ENCODE results near the gene GTPBP3. TPM values are rescaled to one million over a fixed set of nuclear protein-coding genes. Genes with fewer than 3 reads are reported as not detected.
"Not testable (repeated sequence)": the region's sequence is repeated elsewhere in the genome, so short reads cannot be mapped to it uniquely, and the experiment has no call there.

The GTPBP3 gene, protein sequence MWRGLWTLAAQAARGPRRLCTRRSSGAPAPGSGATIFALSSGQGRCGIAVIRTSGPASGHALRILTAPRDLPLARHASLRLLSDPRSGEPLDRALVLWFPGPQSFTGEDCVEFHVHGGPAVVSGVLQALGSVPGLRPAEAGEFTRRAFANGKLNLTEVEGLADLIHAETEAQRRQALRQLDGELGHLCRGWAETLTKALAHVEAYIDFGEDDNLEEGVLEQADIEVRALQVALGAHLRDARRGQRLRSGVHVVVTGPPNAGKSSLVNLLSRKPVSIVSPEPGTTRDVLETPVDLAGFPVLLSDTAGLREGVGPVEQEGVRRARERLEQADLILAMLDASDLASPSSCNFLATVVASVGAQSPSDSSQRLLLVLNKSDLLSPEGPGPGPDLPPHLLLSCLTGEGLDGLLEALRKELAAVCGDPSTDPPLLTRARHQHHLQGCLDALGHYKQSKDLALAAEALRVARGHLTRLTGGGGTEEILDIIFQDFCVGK
- total RNA-seq (10 to 100 TPM; 51.4 to 55.6 TPM), polyA plus RNA-seq (10 to 100 TPM in 2 of 3 donors, 1 to 10 TPM in 1; 6.6 to 13.6 (median 10.3) TPM), total RNA-seq (9.3 to 45.7 (median 26.1) reads per million in 6 experiments)

DNA sequence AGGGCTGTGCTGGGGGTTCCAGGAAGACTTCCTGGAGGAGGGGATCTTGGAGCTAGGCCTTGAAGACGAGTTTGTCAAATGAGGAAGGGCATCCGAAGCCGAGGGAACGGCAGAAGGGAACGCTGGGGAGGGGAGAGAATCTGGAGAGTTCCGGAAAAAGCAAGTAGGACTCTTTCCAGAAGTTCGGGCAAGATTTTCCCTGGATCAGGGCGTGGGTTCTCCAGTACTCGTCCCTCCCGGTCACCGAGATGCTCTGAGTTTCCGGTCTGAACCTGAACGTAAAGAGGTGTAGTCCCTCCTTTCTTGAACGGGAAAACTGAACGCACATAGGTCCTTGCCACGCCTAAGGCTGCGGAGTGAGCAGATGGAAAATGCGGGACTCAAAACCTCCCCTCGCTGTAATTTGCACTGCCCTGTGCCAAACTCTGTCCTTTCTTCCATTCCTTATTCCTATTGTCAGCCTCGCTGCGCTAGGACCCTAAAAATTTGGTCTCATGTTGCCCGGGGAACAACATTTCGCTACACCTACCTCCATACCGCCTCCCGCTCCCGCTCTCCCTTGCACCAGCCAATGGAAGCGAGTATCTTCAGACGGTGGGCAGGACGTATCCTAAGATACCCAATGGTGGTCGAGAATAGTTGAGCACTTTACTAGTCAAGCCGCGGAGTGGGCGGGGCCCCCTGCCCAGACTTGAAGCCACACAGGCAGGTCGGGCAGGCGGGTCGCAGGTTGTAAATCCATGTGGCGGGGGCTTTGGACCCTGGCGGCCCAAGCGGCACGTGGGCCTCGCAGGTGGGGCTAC, at the start of gene GTPBP3:
GTPBP3 (plus strand) TSS at position 682 of the 803 bp plus-strand sequence; CDS start at position 741, 59 bp downstream.
- peak; percentile 91 to 92 for ATAC-seq
- Mint-ChIP-seq H3K36me3 (peaks cover 0 to 6% (median 0%) of the 10 kb centered on the region in 3 donors), H3K27me3 (no peaks in the 10 kb centered on the region), H3K9me3 (no peaks in the 10 kb centered on the region), H3K4me1 (peaks cover 8 to 56% (median 43%) of the 10 kb centered on the region in 4 donors), H3K4me3 (peak within 1 kb of the TSS; percentile 88 to 96 (median 92)), H3K27ac (peak within 1 kb of the TSS; percentile 74 to 97 (median 94))
- POLR2A ChIA-PET: interaction anchor here (0.7 to 1.0 kb wide), 2 partner anchors 55 to 837 kb away, joined by 4 to 5 read pairs; no protein-coding TSS in a partner anchor
- DNase-seq: peak; percentile 89 to 99 (median 94)

DNA sequence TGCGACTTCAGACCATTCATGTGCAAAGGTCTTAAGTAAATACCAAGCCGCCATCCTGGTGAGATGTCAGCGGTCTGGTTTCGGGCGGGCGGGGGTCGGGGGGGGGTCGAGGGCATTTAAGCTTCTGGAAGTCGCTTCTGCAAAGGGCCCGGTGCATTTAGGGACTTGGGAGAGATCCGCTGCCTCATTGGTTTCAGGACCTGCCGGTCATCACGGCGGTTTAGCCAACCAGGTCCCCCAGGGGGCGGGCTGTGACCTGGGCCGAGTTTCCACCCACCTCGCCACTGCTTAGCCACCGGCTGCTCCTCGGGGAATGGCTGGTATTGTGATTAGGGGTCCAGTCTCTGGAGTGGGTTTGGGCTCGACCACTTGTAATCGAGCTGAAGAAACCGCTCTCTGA, 47.9 kb upstream of the GTPBP3 start:
- POLR2A ChIA-PET: interaction anchor here (0.6 to 0.7 kb wide), 2 partner anchors 31 to 223 kb away, joined by 3 read pairs; no protein-coding TSS in a partner anchor
- Mint-ChIP-seq H3K4me3 (no peak overlapping the region), H3K27me3 (peaks cover 0 to 2% (median 1%) of the 10 kb centered on the region in 5 donors), H3K27ac (no peak overlapping the region), H3K4me1 (peaks cover 0 to 9% (median 5%) of the 10 kb centered on the region in 4 donors), H3K36me3 (no peaks in the 10 kb centered on the region), H3K9me3 (no peaks in the 10 kb centered on the region)
- DNase-seq: peak in 3 of 10 donors; percentile 17 to 54 (median 31)
- no peak for ATAC-seq

DNA sequence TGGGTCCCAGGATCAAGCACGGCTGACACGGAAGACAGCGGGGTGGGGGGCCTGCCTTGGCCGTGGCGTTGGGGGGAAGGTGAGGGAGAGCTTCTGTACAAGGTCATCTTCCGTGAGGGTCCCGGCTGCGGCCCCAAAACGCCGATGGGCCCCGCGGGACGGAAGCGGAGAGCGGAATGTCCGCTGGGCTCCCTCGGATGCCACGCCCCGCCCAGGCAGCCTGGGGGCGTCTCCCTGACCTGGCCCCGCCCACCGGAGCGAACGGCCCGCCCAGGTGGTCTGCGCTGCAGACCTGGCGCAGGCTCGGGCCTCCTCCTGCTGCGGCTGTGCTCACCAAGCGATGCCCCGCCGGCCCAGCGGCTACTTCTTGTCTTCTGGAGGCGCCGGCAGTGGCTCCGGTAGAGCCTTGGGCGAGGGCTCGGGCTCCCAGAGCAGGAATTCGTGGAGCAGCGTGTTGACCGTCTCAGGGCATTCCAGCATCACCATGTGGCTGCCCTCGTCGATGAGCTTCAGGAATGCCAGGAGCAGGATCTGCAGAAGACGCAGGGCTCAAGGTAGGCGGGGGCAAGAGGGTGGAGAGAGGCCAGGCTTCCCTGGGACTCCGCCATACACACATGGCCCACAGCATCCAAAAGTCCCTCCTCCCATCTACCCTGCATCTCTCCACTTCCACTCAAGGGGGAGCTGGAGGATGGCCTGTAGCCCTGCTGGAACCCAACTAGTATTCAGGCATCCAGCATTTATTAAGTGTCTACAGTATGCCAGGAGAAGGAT, 44.9 kb upstream of the GTPBP3 start:
- H3K4me3 Mint-ChIP-seq: peak overlapping the region; percentile 87 to 94 (median 90)
- H3K27me3 Mint-ChIP-seq: peaks cover 0 to 1% (median under 1%) of the 10 kb centered on the region in 5 donors
- ATAC-seq (peak; percentile 95 to 97), DNase-seq (peak; percentile 69 to 86 (median 79))
- peaks cover 0 to 8% (median 0%) of the 10 kb centered on the region in 3 donors for H3K36me3 Mint-ChIP-seq
- H3K4me1 Mint-ChIP-seq: peaks cover 0 to 13% (median 6%) of the 10 kb centered on the region in 4 donors
- POLR2A ChIA-PET: interaction anchor here (0.6 to 2.2 kb wide), 13 partner anchors 10 to 512 kb away, joined by 3 to 21 read pairs (median 5); partner anchors contain the start of genes ABHD8, ANKLE1, BABAM1 and BST2
- H3K9me3 Mint-ChIP-seq: no peaks in the 10 kb centered on the region
- peak overlapping the region in 9 of 10 donors; percentile 16 to 94 (median 80) for H3K27ac Mint-ChIP-seq

DNA sequence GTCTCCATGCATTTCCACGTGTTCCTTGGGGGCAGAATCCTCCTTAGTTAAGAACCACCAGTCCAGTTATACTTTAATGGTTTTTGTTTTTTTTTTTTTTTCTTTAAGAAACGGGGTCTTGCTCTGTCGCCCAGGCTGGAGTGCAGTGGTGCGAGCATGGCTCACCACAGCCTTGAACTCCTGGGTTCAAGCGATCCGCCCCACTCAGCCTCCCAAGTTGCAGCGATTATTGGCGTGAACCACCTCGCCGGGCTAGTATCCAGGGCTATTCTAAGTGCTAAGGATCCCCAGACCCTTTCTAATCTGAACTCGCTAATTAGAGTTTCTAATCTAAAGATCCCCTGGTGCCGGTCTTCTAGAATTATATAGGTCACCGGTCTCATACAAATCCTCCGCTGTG, 43.7 kb upstream of the GTPBP3 start:
- Mint-ChIP-seq H3K4me3 (no peak overlapping the region), H3K27me3 (no peaks in the 10 kb centered on the region), H3K27ac (no peak overlapping the region), H3K36me3 (peaks cover 0 to 12% (median 4%) of the 10 kb centered on the region in 3 donors), H3K9me3 (no peaks in the 10 kb centered on the region), H3K4me1 (peaks cover 0 to 13% (median 6%) of the 10 kb centered on the region in 4 donors)
- ATAC-seq: no peak
- POLR2A ChIA-PET: interaction anchor here (0.8 to 2.2 kb wide), 7 partner anchors 9 to 219 kb away, joined by 3 to 21 read pairs (median 6); partner anchors contain the start of genes ABHD8, DDA1 and MRPL34
- no peak for DNase-seq

DNA sequence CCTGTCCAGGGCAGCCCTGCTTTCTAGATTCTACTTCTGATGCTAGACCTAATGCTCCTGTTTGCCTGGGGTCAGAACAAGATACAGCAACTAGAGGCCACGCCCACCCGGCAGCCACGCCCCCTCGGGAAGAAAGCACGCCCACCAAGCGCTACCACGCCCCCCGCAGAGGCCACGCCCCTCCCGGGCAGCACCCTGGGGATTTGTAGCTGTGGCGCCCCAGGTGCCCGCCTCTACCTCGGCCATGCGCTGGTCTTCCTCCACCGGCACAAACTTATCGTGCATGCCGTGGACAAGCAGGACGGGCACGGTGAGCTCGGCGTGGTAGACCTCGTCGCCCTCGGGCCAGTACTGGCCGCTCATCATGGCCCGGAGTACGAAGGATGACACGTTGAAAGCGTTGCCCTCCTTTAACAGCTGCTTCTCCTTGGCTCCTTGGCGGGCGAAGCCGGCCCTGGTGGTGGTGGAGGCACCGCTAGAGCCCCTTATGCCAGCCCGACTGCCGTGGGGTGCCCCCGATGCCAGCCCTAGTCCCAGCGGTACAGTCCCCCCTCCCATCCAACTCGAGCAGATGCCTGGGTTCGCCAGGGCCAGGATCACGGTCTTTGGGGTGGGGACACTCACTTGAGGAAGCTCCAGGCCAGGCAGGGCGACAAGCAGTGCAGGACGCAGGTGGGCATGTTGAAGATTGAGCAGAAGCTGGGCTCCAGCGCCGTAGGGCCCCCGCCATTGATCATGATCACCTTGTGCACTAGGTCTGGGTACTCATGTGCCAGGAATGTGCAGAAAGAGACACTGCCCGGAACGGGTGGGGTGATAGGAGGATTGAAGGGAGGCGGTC, 43.1 kb upstream of the GTPBP3 start:
- H3K9me3 Mint-ChIP-seq: no peaks in the 10 kb centered on the region
- H3K27ac Mint-ChIP-seq: no peak overlapping the region
- ATAC-seq (no peak), DNase-seq (peak in 7 of 10 donors; percentile 16 to 70 (median 34))
- no peaks in the 10 kb centered on the region for H3K27me3 Mint-ChIP-seq
- peaks cover 0 to 13% (median 6%) of the 10 kb centered on the region in 4 donors for H3K4me1 Mint-ChIP-seq
- POLR2A ChIA-PET: interaction anchor here (1.1 to 2.2 kb wide), 2 partner anchors 11 to 36 kb away, joined by 3 to 6 read pairs; partner anchors contain the start of gene MRPL34
- peak overlapping the region in 1 of 10 donors; percentile 58 for H3K4me3 Mint-ChIP-seq
- H3K36me3 Mint-ChIP-seq: peaks cover 0 to 15% (median 8%) of the 10 kb centered on the region in 3 donors

DNA sequence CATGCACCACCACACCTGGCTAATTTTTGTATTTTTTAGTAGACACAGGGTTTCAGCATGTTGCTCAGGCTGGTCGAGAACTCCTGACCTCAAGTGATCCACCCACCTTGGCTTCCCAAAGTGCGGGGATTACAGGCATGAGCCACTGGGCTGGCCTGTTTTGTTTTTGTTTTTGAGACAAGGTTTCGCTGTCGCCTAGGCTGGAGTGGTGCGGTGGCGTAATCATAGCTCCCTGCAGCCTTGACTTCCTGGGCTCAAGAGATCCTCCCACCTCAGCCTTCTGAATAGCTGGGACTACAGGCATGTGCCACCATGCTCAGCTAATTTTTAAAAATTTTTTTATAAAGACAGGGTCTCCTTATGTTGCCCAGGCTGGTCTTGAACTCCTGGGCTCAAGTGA, 41.8 kb upstream of the GTPBP3 start:
- H3K9me3 Mint-ChIP-seq, DNase-seq, H3K27me3 Mint-ChIP-seq, H3K27ac Mint-ChIP-seq, H3K4me3 Mint-ChIP-seq, ATAC-seq: not testable (repeated sequence)
- Mint-ChIP-seq H3K4me1 (peaks cover 0 to 14% (median 6%) of the 10 kb centered on the region in 4 donors), H3K36me3 (peaks cover 0 to 19% (median 8%) of the 10 kb centered on the region in 3 donors)
- POLR2A ChIA-PET: interaction anchor here (0.7 to 2.2 kb wide), 3 partner anchors 10 to 94 kb away, joined by 3 to 6 read pairs (median 5); partner anchors contain the start of genes DDA1 and MRPL34

DNA sequence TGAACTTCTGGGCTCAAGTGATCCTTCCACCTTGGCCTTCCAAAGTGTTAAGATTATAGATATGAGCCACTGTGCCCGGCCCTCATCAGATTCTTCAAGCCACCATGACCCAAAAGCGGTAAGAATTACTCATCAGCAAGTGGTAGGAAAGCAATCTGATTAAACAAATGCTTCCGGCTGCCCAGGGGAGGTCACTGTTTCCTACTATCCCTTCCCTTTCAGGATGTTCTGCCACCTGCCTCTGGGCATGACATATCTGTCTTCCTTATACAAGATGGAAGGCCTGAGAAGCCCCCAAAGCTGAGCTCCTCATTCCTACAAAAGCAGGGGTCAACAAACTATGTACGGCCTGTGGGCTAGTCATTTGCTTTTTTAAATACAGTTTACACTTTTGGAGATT, 41.1 kb upstream of the GTPBP3 start:
- Mint-ChIP-seq H3K4me3 (no peak overlapping the region), H3K27me3 (no peaks in the 10 kb centered on the region), H3K9me3 (no peaks in the 10 kb centered on the region), H3K36me3 (peaks cover 0 to 19% (median 8%) of the 10 kb centered on the region in 3 donors), H3K27ac (no peak overlapping the region), H3K4me1 (peaks cover 0 to 18% (median 6%) of the 10 kb centered on the region in 4 donors)
- DNase-seq: no peak
- POLR2A ChIA-PET: interaction anchor here (0.7 kb wide), 1 partner anchor 31 kb away, joined by 5 read pairs; no protein-coding TSS in a partner anchor
- no peak for ATAC-seq

DNA sequence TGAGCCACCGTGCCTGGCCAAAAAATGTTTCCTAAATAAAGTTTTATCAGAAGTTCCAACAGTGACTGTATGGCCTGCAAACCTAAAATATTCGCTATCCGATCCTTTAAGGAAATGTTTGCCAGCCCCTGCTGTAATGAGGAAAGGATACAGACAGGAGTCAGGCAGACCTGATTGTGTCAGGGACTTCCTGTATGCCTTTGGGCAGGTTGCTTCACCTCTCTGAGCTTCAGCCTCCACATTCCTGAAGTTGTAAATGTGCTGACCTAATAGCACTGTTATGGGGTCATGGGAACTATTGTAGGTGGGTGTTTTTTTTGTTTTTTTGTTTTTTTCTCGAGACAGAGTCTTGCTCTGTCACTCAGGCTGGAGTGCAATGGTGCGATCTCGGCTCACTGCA, 40.4 kb upstream of the GTPBP3 start:
- ATAC-seq: no peak
- Mint-ChIP-seq H3K27ac (peak overlapping the region in 1 of 10 donors; percentile 35), H3K9me3 (no peaks in the 10 kb centered on the region), H3K27me3 (no peaks in the 10 kb centered on the region), H3K36me3 (peaks cover 0 to 19% (median 8%) of the 10 kb centered on the region in 3 donors), H3K4me1 (peaks cover 1 to 21% (median 4%) of the 10 kb centered on the region in 4 donors), H3K4me3 (no peak overlapping the region)
- POLR2A ChIA-PET: interaction anchor here (0.6 kb wide), 1 partner anchor 24 kb away, joined by 3 read pairs; no protein-coding TSS in a partner anchor
- no peak for DNase-seq

DNA sequence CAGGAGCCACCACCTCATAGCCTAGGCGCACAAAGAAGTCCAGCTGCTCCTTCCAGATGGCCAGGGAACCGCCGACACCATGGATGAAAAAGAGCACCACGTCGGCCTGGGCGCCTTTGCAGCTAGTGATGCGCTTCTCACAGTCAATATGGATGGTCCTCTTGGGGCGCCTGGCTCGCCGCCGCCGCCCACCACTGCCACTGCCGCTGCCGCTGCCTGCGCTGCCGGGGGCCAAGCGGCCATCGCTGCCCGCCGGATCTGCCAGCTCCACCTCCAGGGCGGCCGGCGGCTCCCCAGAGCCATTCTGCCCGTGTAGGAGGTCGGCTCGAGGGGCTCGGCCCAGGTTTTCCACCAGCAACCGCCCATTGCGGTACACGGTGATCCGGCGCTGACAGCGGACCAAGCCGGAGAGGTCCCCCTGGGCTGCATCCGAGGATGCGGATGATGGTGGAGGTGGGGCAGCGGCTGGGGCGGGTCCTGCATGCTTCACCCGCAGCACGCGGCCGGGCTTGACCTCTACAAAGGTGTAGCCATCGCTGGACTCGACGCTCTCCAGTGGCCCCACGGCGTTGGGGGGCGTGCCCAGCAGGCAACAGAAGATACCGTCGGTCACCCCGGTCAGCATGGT, 36.2 kb upstream of the GTPBP3 start:
- peaks cover 15 to 37% (median 29%) of the 10 kb centered on the region in 4 donors for H3K4me1 Mint-ChIP-seq
- peaks cover 0 to 15% (median 8%) of the 10 kb centered on the region in 3 donors for H3K36me3 Mint-ChIP-seq
- no peak for ATAC-seq
- H3K9me3 Mint-ChIP-seq: no peaks in the 10 kb centered on the region
- POLR2A ChIA-PET: no interaction called here
- H3K27me3 Mint-ChIP-seq: no peaks in the 10 kb centered on the region
- peak overlapping the region in 2 of 10 donors; percentile 24 to 33 for H3K4me3 Mint-ChIP-seq
- no peak for DNase-seq
- no peak overlapping the region for H3K27ac Mint-ChIP-seq

All from naive thymus-derived CD8-positive, alpha-beta T cell (primary cell).